HG02970 (cell line): ENCODE measurements around the gene BRPF1.

ENCODE experiments used
- ATAC-seq: cut with Tn5 transposase; IDR thresholded peaks from one replicate; pipeline ENCODE4 v1.9.1; 2021; ENCODE audit warnings: mild to moderate bottlenecking, moderate library complexity, moderate number of reproducible peaks; ENCODE audit not compliant: unreplicated experiment, low FRiP score

The BRPF1 gene

DNA sequence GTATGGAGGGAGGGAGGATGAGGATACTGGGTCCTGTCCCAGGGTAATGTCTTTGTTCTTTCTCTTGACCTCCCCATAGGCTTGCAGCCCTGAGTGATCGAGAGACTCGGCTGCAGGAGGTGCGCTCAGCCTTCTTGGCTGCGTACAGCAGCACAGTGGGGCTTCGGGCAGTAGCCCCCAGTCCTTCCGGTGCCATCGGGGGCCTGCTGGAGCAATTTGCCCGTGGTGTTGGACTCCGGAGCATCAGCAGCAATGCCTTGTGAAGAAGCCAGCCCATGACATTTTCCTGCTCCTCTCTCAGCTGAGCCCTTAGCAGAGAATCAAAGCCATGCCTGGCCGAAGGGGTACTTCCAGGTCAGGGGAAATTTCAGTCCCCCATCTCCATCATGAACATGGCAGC is 29.8 kb upstream of the BRPF1 start:
- no peak for ATAC-seq

- ATAC-seq: no peak
Observed at GRCh38 chr3:9703240-9703639, 28.3 kb upstream of the BRPF1 start.

- ATAC-seq: no peak
Observed at GRCh38 chr3:9703736-9704346, 27.7 kb upstream of the BRPF1 start, which contains the start of gene CPNE9. Gene CPNE9, plus strand, starts transcription at chr3:9703833. Its CDS starts 164 bp downstream, at chr3:9703997.

DNA sequence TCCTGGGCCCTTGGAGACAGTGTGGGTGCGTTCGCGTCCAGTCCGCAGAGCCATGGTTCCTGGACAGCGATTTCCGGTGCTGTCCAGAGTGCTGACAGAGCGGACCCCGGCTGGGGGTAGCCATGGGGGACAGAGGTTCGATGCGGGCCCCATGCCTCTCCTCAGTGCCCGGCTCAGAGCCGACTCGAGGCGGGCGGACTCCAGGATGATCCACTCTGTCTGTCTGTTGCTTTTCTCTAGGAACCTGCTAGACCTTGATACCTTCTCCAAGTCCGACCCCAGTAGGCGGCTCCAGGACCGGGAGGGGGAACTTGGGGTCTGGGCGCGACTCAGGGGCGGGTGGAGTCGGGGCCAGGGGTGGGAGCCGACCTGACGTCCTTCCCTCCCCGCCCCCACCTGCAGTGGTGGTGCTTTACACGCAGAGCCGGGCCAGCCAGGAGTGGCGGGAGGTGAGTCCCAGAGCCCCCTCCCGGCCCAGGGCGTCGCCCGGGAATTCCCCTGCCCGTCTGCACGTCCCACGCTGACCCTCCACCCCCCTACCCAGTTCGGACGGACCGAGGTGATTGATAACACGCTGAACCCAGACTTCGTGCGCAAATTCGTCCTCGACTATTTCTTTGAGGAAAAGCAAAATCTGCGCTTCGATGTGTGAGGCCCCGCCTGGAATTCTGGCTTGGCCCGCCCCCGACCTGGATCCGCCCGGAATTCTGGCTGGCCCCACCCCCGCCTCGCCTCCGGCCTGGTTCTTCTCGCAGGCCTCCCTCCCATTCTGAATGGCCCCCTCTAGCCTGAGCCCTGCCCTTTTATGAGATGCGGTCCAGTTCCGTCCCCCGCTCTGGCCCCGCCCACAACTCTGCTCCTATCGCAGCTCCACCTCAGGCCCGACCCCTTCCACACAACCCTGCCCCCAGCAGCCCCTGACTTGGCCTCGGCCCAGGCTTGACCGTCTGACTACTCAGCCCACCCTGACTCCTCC is 26.9 kb upstream of the BRPF1 start:
- no peak for ATAC-seq

GRCh38 chr3:9710174-9710739 is 21.3 kb upstream of the BRPF1 start:
- no peak for ATAC-seq

- ATAC-seq: no peak
Observed at GRCh38 chr3:9712415-9712814, 19.1 kb upstream of the BRPF1 start.

- no peak for ATAC-seq
Observed at GRCh38 chr3:9713142-9713541, 18.4 kb upstream of the BRPF1 start.

- ATAC-seq: no peak
Observed at GRCh38 chr3:9715136-9715535, 16.4 kb upstream of the BRPF1 start.

- no peak for ATAC-seq
Observed at GRCh38 chr3:9715764-9716437, 15.6 kb upstream of the BRPF1 start.

DNA sequence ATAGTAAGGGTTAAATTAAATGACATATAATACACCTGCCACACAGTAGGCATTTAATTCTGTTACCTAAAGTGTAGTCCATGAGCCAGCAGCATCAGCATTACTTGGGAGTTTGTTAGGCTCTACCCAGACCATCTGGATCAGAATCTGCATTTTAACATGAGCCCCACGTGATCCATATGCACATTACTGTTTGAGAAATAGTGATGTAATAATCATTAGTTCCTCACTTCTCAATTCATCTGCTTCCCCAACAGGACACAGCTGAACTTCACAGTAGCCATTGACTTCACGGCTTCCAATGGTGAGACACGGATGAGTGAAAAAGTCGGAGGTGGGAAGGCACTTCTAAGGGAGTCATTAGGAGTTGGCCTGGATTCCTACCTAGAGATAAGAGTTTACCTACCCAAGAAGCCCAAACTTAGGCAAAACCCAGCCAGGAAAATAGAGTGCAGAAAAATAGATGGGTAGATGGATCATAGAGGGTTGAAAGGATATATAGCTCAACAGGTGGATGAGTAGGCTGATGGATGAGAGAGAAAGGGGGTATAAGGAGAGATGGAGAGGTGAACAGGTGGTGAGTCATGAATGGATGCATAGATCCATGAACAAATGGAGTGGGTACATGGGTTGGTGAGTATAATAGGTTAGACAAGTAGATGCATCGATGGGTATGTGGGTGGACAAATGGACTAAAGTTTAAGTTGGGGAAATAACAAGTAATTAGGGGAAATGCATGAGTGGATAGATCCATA is 14.6 kb upstream of the BRPF1 start:
- no peak for ATAC-seq

DNA sequence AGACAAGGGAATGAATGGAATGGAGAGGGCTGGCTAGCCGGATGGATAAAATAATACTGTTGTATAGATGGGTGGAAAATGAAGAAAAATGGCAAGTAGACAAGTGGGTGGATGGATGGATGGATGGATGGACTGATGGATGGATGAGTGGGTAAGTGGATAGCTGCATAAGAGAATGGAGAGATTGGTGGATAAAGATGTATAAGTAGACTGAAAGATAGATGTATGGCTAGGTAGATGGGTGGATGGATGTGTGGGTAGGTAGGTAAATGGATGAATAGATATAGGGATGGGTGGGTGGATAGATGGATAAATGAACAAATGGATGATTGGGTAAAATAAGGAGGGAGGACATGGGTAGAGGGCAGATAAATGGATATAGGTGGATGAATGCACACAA is 14.0 kb upstream of the BRPF1 start:
- ATAC-seq: no peak

DNA sequence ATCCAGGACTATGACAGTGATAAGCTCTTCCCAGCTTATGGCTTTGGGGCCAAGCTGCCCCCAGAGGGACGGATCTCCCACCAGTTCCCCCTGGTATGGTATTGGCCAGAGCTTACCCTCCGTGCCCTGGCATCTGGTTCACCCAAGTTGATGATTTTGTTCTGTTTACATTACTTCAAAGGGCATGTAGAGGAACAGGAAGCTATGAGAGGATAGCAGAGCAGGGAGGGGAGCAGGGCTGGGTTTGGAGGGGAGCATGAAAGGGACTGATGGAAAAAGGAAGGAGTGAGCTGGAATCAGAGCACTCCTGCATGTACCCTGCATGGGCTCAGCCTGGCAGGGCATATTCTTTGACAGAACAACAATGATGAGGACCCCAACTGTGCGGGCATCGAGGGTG is 13.4 kb upstream of the BRPF1 start:
- no peak for ATAC-seq

GRCh38 chr3:9721015-9721699 is 10.4 kb upstream of the BRPF1 start:
- ATAC-seq: no peak

- no peak for ATAC-seq
Observed at GRCh38 chr3:9721700-9722060, 9.9 kb upstream of the BRPF1 start.

- ATAC-seq: no peak
Observed at GRCh38 chr3:9725775-9726515, 5.6 kb upstream of the BRPF1 start.

DNA sequence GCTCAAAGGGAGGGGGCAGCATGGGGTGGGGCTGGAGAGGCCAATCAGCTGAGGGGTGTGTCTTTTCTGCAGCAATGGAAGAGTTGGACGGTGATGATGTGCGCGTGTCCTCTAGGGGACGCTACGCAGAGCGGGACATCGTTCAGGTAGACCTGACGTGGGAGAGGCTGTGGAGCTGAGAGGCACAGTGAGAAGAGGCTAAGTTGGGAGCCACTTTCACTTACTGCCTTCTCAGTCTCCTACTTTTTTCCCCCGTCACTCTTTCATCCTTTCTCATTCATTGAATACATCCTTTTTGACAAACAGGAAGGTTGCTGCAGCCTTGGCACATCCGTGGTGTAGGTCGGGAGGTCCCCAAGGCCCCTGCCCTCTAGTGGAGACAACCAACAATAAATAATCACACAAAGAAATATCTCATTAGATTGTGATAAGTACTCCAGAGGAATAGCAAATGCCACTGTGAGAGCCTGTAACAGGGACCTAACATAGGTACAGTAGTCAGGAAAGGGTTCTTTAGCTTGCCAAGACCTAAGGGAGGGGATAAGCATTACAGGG is 4.4 kb upstream of the BRPF1 start:
- no peak for ATAC-seq

DNA sequence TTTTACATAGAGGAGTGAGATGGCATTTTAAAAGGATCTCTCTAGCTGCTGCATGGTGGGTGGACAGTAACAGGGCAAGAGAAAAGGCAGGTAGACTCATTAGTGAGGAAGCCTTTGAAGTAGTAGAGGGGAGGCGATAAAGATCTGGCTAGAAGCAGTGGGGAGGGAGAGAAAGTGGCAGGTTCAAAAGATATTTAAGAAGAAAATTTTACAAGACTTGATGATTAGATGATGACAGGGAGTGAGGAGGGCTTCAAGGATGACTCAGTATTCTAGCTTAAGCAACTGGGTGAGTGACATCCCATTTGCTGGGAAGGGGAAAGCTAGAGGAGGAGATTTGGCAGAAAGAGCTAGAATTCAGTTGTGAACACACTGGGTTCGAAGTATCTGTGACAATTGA is 3.8 kb upstream of the BRPF1 start:
- ATAC-seq: no peak

DNA sequence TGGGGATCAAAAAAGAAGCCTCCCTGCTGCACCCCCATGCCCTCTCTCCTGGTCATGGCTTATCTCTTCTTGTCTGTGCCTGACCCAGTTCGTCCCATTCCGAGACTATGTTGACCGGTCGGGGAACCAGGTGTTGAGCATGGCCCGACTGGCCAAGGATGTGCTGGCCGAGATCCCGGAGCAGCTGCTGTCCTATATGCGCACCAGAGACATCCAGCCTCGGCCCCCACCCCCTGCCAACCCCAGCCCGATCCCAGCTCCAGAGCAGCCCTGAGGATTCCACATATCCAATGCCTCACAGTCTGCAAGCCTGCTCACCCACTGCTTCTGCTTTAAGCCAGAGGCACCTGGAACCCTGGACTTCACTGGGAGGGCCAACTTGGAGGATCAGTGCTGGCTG is 2.1 kb upstream of the BRPF1 start:
- ATAC-seq: no peak
